SK-N-SH (cell line): ENCODE measurements around the gene PPP1R9B. TPM values are rescaled to one million over a fixed set of nuclear protein-coding genes. Genes with fewer than 3 reads are reported as not detected.

Experiments used
- CTCF ChIA-PET: fragments of 300-600, 350-600 bp; formaldehyde crosslinking; extraction: SDS; loops from one replicate; lab custom pipeline; 2021; lab: Yijun Ruan, JAX
- POLR2A ChIA-PET: fragments of 350-600 bp; sonication (Branson Sonifier 250); formaldehyde crosslinking; extraction: SDS; loops from one replicate; lab custom pipeline; 2020; ENCODE audit warnings: antibody characterized with exemption, inconsistent platforms; lab: Yijun Ruan, JAX
- DNase-seq: peaks from one replicate; pipeline ENCODE4 v3.0.0; 2012
- H2AFZ ChIP-seq: fragments of 200-600 bp; sonication (generic); 2 replicates; pipeline ENCODE4 v1.8.1; 2016; ENCODE audit warnings: antibody characterized with exemption, mild to moderate bottlenecking, low read depth
- H3F3A ChIP-seq: fragments of 200-600 bp; sonication (generic); replicated peaks from 2 replicates; pipeline ENCODE3; 2016; ENCODE audit warnings: antibody characterized with exemption, mild to moderate bottlenecking; ENCODE audit not compliant: insufficient read depth
- H3K27ac ChIP-seq, 2 experiments: fragments of 200-500 bp in 1 of 2; fragments of 200-600 bp in 1 of 2; sonication (Bioruptor generic) in 1 of 2; sonication (generic), shearing (Covaris generic) in 1 of 2; 2 replicates each; pipeline versions ENCODE4 v1.5.1 to v1.6.1; 2014 to 2016; ENCODE audit warnings: low read depth in 2 of 2, inconsistent platforms in 1 of 2, low read length in 1 of 2, mild to moderate bottlenecking in 1 of 2, mixed read lengths in 1 of 2
- H3K27me3 ChIP-seq: fragments of 200-600 bp; sonication (generic), shearing (Covaris generic); 2 replicates; pipeline ENCODE4 v1.6.1; 2016; ENCODE audit warnings: mixed run types; ENCODE audit not compliant: insufficient read depth
- H3K36me3 ChIP-seq, 2 experiments: fragments of 200-500 bp in 1 of 2; fragments of 200-600 bp in 1 of 2; sonication (Bioruptor generic) in 1 of 2; sonication (generic) in 1 of 2; replicated peaks in 1 of 2; 2 replicates each; pipeline versions ENCODE3 to v1.5.1; 2014 to 2016; ENCODE audit warnings: low read length in 1 of 2, mild to moderate bottlenecking in 1 of 2; ENCODE audit not compliant: insufficient read depth in 2 of 2, control insufficient read depth in 1 of 2
- H3K4me1 ChIP-seq, 2 experiments: fragments of 200-500 bp in 1 of 2; fragments of 200-600 bp in 1 of 2; sonication (Bioruptor generic) in 1 of 2; sonication (generic), shearing (Covaris generic) in 1 of 2; 2 replicates each; pipeline versions ENCODE4 v1.5.1 to v1.6.1; 2014 to 2016; ENCODE audit warnings: low read depth in 1 of 2, low read length in 1 of 2, mixed run types in 1 of 2; ENCODE audit not compliant: insufficient read depth in 2 of 2, control insufficient read depth in 1 of 2
- H3K4me2 ChIP-seq: fragments of 200-600 bp; sonication (generic), shearing (Covaris generic); 2 replicates; pipeline ENCODE4 v1.6.1; 2017; ENCODE audit warnings: mixed run types
- H3K4me3 ChIP-seq, 2 experiments: fragments of 200-500 bp in 1 of 2; fragments of 200-600 bp in 1 of 2; sonication (Bioruptor generic) in 1 of 2; sonication (generic), shearing (Covaris generic) in 1 of 2; 2 replicates each; pipeline versions ENCODE4 v1.5.1 to v1.8.1; 2014 to 2016; ENCODE audit warnings: low read depth in 2 of 2, inconsistent platforms in 1 of 2, low read length in 1 of 2, mild to moderate bottlenecking in 1 of 2, mixed read lengths in 1 of 2, moderate library complexity in 1 of 2
- H3K79me2 ChIP-seq: fragments of 200-600 bp; sonication (generic); 2 replicates; pipeline ENCODE4 v1.8.1; 2017; ENCODE audit warnings: mild to moderate bottlenecking; ENCODE audit not compliant: insufficient read depth
- H3K9ac ChIP-seq: fragments of 200-600 bp; sonication (generic); 2 replicates; pipeline ENCODE4 v1.6.1; 2017; ENCODE audit warnings: mixed run types
- H3K9me2 ChIP-seq: fragments of 200-600 bp; sonication (generic); 2 replicates; pipeline ENCODE4 v1.6.1; 2017; ENCODE audit warnings: mixed run types
- H3K9me3 ChIP-seq: fragments of 200-600 bp; sonication (generic); 2 replicates; pipeline ENCODE4 v1.6.1; 2017; ENCODE audit warnings: mixed run types, mild to moderate bottlenecking, moderate library complexity
- H4K20me1 ChIP-seq: fragments of 200-600 bp; sonication (generic); 2 replicates; pipeline ENCODE4 v1.6.1; 2017; ENCODE audit warnings: mild to moderate bottlenecking, mixed run types; ENCODE audit not compliant: insufficient read depth
- CTCF ChIP-seq: fragments of 200-600 bp; sonication (generic); IDR thresholded peaks from 2 replicates; pipeline ENCODE4 v1.6.1; 2017; ENCODE audit warnings: antibody characterized with exemption, mild to moderate bottlenecking, moderate library complexity
- EP300 ChIP-seq, 2 experiments: IDR thresholded peaks; 2 replicates each; pipeline versions ENCODE4 v1.4.0 to v1.6.1; 2012; ENCODE audit warnings: borderline replicate concordance in 1 of 2, low read depth in 1 of 2, low read length in 1 of 2
- FOXJ3 ChIP-seq: sonication (generic); formaldehyde crosslinking; IDR thresholded peaks from 2 replicates; pipeline ENCODE4 v1.5.1; 2020; ENCODE audit warnings: mild to moderate bottlenecking, missing genetic modification reagents
- FOXM1 ChIP-seq: IDR thresholded peaks from 2 replicates; pipeline ENCODE4 v1.4.0; 2012; ENCODE audit warnings: low read depth, mild to moderate bottlenecking
- MAX ChIP-seq: IDR thresholded peaks from 2 replicates; pipeline ENCODE4 v1.4.0; 2012; ENCODE audit warnings: low read depth
- MEF2A ChIP-seq: IDR thresholded peaks from 2 replicates; pipeline ENCODE4 v1.4.0; 2012; ENCODE audit warnings: low read depth, borderline replicate concordance
- MXI1 ChIP-seq: IDR thresholded peaks from 2 replicates; pipeline ENCODE4 v1.6.1; 2012; ENCODE audit warnings: mild to moderate bottlenecking, low read depth, low read length, improper control_type of control experiment
- NFIC ChIP-seq: IDR thresholded peaks from 2 replicates; pipeline ENCODE4 v1.4.0; 2012; ENCODE audit warnings: borderline replicate concordance
- PBX3 ChIP-seq: IDR thresholded peaks from 2 replicates; pipeline ENCODE4; 2012
- POLR2AphosphoS5 ChIP-seq: IDR thresholded peaks from 2 replicates; pipeline ENCODE4 v1.6.1; 2012; ENCODE audit warnings: low read depth, low read length
- RAD21 ChIP-seq: IDR thresholded peaks from 2 replicates; pipeline ENCODE4 v1.6.1; 2012; ENCODE audit warnings: mild to moderate bottlenecking, low read length
- RCOR1 ChIP-seq: fragments of 150-350 bp; IDR thresholded peaks from 2 replicates; pipeline ENCODE4 v1.6.1; 2017; ENCODE audit warnings: antibody characterized with exemption, low read length
- REST ChIP-seq: IDR thresholded peaks from 2 replicates; pipeline ENCODE4 v1.6.1; 2012; ENCODE audit warnings: mild to moderate bottlenecking, low read depth, low read length, moderate library complexity
- RXRA ChIP-seq: IDR thresholded peaks from 2 replicates; pipeline ENCODE4 v1.4.0; 2012; ENCODE audit warnings: low read depth, mild to moderate bottlenecking, borderline replicate concordance
- TEAD4 ChIP-seq: IDR thresholded peaks from 2 replicates; pipeline ENCODE4 v1.4.0; 2012; ENCODE audit warnings: mild to moderate bottlenecking, borderline replicate concordance; ENCODE audit not compliant: insufficient read depth
- ZBTB33 ChIP-seq: IDR thresholded peaks from 2 replicates; pipeline ENCODE4 v1.4.0; 2012; ENCODE audit warnings: low read depth, borderline replicate concordance
- WGBS: methylation state at CpG from one replicate; pipeline ENCODE4 v1.1.6; 2017; ENCODE audit warnings: low lambda C conversion rate; 5-methylcytosine and 5-hydroxymethylcytosine counted together
- polyA plus RNA-seq, 3 experiments: library from polyadenylated mRNA; depleted of rRNA; stranded (reverse); fragments of >200 nt; gene quantifications; 2 replicates each; pipeline ENCODE4 v1.2.3, GENCODE V29; 2012

Gene PPP1R9B
- polyA plus RNA-seq, 1 of the 3 experiments (the other 2 are of a cell fraction): 35.2 TPM

GRCh38 chr17:50114401-50114800, 36.1 kb downstream of the PPP1R9B start (continued):
- TF ChIP-seq REST: no peak
- no peak for TF ChIP-seq NFIC
- no peak for TF ChIP-seq RXRA
- TF ChIP-seq RAD21: no peak
- TF ChIP-seq, all 33 proteins: peak for 0

GRCh38 chr17:50113624-50114320, 36.7 kb downstream of the PPP1R9B start:
- Histone ChIP-seq H3K36me3 (peaks cover 0 to 17% of the 10 kb centered on the region in 2 experiments), H3K4me1 (peaks cover 0 to 24% of the 10 kb centered on the region in 2 experiments; a peak in 1 of 4 replicates), H3K4me2 (no peak overlapping the region), H4K20me1 (no peaks in the 10 kb centered on the region), H3F3A (no peaks in the 10 kb centered on the region), H3K79me2 (no peaks in the 10 kb centered on the region), H3K27me3 (no peaks in the 10 kb centered on the region), H3K4me3 (no peak overlapping the region), H3K9me2 (no peaks in the 10 kb centered on the region), H3K27ac (no peak overlapping the region), H2AFZ (no peak overlapping the region), H3K9me3 (no peaks in the 10 kb centered on the region), H3K9ac (no peak overlapping the region)
- POLR2A ChIA-PET: interaction anchor here (1.4 kb wide), 1 partner anchor 48 kb away, joined by 5 read pairs; no protein-coding TSS in a partner anchor
- no peak for DNase-seq
- CTCF ChIA-PET: interaction anchor here (1.1 to 16.3 kb wide), 13 partner anchors 14 to 194 kb away, joined by 3 to 297 read pairs (median 15); partner anchors contain the start of genes COL1A1, PDK2, PPP1R9B and SAMD14
- WGBS: 100% methylated on average over 1 of the region's 7 CpGs
- TF ChIP-seq MAX (no peak), FOXJ3 (CRISPR knock-in tag) (no peak), FOXM1 (no peak), RAD21 (no peak), TEAD4 (no peak), RCOR1 (no peak), CTCF (no peak), REST (no peak), POLR2AphosphoS5 (no peak), PBX3 (no peak), RXRA (no peak), EP300 (IDR thresholded peaks at IDR 0.05; ENCODE audit: borderline replicate concordance in 1 of 2, low read depth in 1 of 2, low read length in 1 of 2) (no peak), MEF2A (no peak), MXI1 (no peak), ZBTB33 (no peak)
